ENCODE measurements around the gene CACNA1B.

Gene CACNA1B

DNA sequence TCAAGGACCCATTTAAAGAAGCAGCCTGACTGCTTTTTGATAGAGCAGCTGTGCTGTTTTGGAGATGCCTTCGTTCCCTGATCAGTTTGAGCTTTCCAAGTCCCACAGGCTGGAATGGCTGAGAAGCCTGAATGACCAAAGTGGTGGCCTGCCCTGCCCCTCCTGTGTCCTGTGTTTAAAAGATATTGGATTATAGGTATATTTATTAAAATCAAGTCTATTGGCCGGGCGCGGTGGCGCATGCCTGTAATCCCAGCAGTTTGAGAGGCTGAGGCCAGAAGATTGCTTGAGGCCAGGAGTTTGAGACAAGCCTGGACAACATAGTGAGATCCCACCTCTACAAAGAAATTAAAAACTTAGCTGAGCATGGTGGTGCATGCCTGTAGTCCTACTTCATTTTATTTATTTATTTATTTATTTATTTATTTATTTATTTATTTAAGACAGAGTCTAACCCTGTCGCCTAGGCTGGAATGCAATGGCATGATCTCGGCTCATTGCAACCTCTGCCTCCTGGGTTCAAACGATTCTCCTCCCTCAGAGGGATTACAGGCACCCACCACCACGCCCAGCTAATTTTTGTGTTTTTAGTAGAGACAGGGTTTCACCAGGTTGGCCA lies 87.7 kb downstream of the CACNA1B start:
- H3K4me3 ChIP-seq (ENCODE audit: low read depth, low read length): no peak overlapping the region
- no peak for DNase-seq
- H3K27me3 ChIP-seq (ENCODE audit: insufficient read depth, low read depth, severe bottlenecking): no peaks in the 10 kb centered on the region
- H3K9me3 ChIP-seq (ENCODE audit: severe bottlenecking): no peaks in the 10 kb centered on the region
- H3K27ac ChIP-seq: no peak overlapping the region
- peaks cover 25% of the 10 kb centered on the region for H3K36me3 ChIP-seq
- TF ChIP-seq, protein P1, sequence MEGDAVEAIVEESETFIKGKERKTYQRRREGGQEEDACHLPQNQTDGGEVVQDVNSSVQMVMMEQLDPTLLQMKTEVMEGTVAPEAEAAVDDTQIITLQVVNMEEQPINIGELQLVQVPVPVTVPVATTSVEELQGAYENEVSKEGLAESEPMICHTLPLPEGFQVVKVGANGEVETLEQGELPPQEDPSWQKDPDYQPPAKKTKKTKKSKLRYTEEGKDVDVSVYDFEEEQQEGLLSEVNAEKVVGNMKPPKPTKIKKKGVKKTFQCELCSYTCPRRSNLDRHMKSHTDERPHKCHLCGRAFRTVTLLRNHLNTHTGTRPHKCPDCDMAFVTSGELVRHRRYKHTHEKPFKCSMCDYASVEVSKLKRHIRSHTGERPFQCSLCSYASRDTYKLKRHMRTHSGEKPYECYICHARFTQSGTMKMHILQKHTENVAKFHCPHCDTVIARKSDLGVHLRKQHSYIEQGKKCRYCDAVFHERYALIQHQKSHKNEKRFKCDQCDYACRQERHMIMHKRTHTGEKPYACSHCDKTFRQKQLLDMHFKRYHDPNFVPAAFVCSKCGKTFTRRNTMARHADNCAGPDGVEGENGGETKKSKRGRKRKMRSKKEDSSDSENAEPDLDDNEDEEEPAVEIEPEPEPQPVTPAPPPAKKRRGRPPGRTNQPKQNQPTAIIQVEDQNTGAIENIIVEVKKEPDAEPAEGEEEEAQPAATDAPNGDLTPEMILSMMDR (IDR thresholded peaks at IDR 0.05; ENCODE audit: low read depth, low read length): no peak

DNA sequence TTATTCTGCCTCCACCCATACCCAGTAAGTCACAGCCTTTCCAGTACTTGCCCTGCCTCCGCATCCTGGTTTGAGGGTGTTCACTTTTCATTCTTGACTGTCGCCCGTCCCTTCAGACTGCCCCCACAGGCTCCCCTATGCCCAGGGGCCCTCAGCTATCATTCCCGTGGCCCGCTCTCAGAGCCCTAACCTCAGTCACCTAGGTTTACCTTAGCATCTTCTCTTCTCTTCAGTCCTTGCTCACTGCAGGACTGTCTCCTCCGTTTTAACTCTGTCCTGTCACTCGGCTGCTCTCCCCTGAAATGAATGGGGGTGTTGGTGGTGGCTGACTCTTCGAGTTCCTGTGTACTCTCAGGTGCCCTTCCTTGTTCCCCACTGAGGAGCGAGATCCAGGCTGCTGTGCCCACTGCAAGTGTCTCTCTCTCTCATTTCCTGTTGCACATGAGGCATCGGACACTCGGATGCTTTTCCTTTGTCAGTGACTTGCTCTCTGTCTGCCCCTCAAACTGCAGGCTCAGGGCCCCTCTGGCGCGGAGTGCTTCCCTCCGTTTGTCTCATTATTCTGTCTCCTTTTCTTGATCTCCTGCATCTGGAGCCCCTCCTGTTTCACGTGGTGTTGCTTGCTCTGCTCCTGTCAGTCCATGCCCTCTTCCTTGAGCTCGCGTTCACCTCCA lies 89.8 kb downstream of the CACNA1B start:
- no peak overlapping the region for H3K27ac ChIP-seq
- H3K9me3 ChIP-seq (ENCODE audit: severe bottlenecking): no peaks in the 10 kb centered on the region
- TF ChIP-seq, protein P1 (IDR thresholded peaks at IDR 0.05; ENCODE audit: low read depth, low read length): no peak
- H3K36me3 ChIP-seq: peaks cover 25% of the 10 kb centered on the region
- no peak overlapping the region for H3K4me3 ChIP-seq (ENCODE audit: low read depth, low read length)
- H3K27me3 ChIP-seq (ENCODE audit: insufficient read depth, low read depth, severe bottlenecking): no peaks in the 10 kb centered on the region
- DNase-seq: no peak

DNA sequence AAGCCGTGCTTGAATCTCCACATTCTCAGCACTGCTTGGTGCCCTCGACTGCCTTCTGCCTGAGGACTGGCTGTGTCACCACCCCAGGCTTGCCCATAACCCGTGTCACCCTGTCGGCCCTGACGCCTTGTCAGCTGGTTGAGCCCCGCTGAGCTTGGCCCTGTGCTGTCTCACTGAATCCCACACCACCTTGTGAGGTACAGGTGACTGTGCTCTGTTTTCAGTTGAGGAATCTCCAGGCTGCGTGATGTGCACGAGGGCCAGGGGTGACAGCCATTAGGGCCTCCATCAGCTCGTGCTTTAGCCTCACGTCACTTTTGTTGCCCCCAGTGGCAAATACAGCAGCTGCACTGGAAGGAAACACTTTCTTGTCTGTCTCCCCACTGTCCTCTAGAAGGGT lies 90.7 kb downstream of the CACNA1B start:
- TF ChIP-seq, protein P1 (IDR thresholded peaks at IDR 0.05; ENCODE audit: low read depth, low read length): peak; percentile 34; the same call in 1 of the 2 replicates

DNA sequence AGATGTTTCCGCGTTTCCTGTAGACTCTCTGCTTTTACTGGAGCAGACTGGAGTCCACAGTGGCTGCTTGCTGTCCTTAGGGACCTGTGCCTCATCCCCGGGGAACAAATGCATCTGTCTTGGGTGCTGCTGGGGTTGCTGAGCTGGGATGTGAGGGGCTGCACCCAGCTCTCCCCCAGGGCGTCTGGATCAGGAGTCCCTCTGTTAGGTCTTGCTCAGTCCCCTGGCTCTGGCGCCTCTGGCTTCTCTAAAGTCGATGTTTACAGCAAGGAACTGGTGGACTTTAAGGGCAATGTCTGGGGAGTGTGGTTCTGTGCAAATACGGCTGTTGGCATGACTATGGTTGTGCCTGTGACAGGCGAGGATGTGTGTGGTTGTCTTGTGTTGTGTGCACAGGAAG lies 91.4 kb downstream of the CACNA1B start:
- Histone ChIP-seq H3K9me3 (ENCODE audit: severe bottlenecking) (no peaks in the 10 kb centered on the region), H3K36me3 (peaks cover 15% of the 10 kb centered on the region), H3K27me3 (ENCODE audit: insufficient read depth, low read depth, severe bottlenecking) (no peaks in the 10 kb centered on the region), H3K4me3 (ENCODE audit: low read depth, low read length) (no peak overlapping the region), H3K27ac (no peak overlapping the region)
- TF ChIP-seq, protein P1 (IDR thresholded peaks at IDR 0.05; ENCODE audit: low read depth, low read length): no peak
- DNase-seq: no peak

More for the DNA sequence above, 90.7 kb downstream of the CACNA1B start:
- Histone ChIP-seq H3K36me3 (peaks cover 18% of the 10 kb centered on the region), H3K27me3 (ENCODE audit: insufficient read depth, low read depth, severe bottlenecking) (no peaks in the 10 kb centered on the region), H3K9me3 (ENCODE audit: severe bottlenecking) (no peaks in the 10 kb centered on the region), H3K4me3 (ENCODE audit: low read depth, low read length) (no peak overlapping the region), H3K27ac (no peak overlapping the region)
- DNase-seq: peak; percentile 7

DNA sequence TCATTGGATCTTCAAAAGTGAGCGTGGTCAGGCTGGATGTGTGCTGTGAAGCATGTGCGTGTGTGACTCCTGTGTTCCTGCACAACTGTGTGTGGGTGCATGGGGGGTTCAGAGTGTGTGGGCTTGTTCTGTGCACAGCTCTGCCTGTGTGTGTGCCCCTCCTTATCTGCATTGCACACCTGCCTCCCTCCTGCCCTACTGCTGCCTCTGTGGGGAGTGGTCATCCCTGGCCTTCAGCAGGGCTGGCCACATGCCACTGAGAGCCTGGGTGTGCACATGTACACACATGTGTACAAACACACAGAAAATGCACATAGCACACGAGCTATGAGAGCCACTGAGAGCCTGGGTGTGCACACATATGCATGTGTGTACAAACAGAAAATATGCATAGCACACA lies 92.1 kb downstream of the CACNA1B start:
- H3K27ac ChIP-seq: no peak overlapping the region
- H3K36me3 ChIP-seq: peaks cover 15% of the 10 kb centered on the region
- TF ChIP-seq, protein P1 (IDR thresholded peaks at IDR 0.05; ENCODE audit: low read depth, low read length): no peak
- H3K4me3 ChIP-seq (ENCODE audit: low read depth, low read length): no peak overlapping the region
- no peak for DNase-seq
- H3K27me3 ChIP-seq (ENCODE audit: insufficient read depth, low read depth, severe bottlenecking): no peaks in the 10 kb centered on the region
- H3K9me3 ChIP-seq (ENCODE audit: severe bottlenecking): no peaks in the 10 kb centered on the region
